Measurements from ENCODE around the gene IMPDH1.

The IMPDH1 gene

DNA sequence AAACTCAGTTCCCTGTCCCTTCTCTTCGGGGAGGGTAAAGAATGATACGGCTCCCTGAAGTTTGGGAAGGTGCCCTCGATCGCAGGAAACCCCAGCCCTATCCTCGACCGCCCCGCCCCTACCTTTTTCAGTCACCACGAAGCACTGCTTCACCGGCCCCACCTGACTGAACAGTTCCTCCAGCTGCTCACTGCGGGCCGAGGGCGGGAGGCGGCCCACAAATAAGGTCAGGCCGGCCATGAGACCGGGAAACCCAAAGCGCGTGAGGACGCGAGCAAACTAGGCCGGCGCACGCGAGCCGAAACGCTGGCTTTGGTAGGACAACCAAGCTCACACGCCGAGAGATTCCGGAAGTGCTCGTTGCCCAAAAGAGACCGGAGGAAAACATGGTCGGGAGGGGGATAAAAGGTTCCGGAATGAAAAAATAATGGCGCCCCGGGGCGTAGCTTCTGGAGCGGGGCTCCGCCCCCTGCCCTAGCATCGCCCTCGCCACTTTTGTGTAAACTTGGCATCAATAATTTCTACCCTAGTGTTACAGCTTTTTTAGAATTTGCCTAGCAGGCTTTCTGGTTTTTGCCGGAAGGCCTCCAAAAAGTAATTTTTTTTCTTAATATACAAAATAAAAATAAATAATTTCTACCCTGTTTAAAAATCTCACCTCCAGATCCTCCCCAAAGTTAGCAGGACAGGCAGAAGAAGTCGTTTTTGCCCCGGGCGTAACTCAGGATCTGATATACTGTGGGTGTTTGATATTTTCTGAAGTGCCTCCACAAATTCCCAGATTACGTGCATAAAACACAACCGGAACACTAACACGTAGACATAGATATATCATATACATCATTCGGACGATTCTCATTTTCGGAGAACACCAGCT, 66.0 kb downstream of the IMPDH1 start, which contains the start of gene RBM28:
Gene RBM28 (minus strand): TSS at position 355 of the 877 bp plus-strand sequence. CDS start 115 bp downstream, at position 240.
- peaks cover 40% of the 10 kb centered on the region for H4K20me1 ChIP-seq
- peak within 1 kb of the TSS; percentile 83 for H3K4me3 ChIP-seq
- H3K9me3 ChIP-seq: no peaks in the 10 kb centered on the region
- TF ChIP-seq Cebpa-rat (IDR thresholded peaks at IDR 0.05): no peak
- H3K27me3 ChIP-seq: peaks cover under 1% of the 10 kb centered on the region; the same call in 1 of the 2 replicates
- peak within 1 kb of the TSS; percentile 92 for H3K9ac ChIP-seq
- H3K4me1 ChIP-seq: peaks cover 25% of the 10 kb centered on the region
- peak within 1 kb of the TSS; percentile 99 for H3K4me2 ChIP-seq
- H3K36me3 ChIP-seq: peaks cover 27% of the 10 kb centered on the region
- H3K27ac ChIP-seq: peak within 1 kb of the TSS; percentile 88
